ENCODE results near the gene NRXN3. TPM values are rescaled to one million over a fixed set of nuclear protein-coding genes. Genes with fewer than 3 reads are reported as not detected.

Gene NRXN3
- total RNA-seq, 1 experiment from 2014 or later, result not detected

- no peaks in the 10 kb centered on the region for H3K9me3 ChIP-seq (ENCODE audit: control insufficient read depth, insufficient read depth, low read depth, low read length)
- no peaks in the 10 kb centered on the region for H3K4me1 ChIP-seq (ENCODE audit: control insufficient read depth, insufficient read depth, low read length)
- ChIA-PET POLR2A (no interaction called here), CTCF (no interaction called here)
- no TSS peak for BruUV-seq (replicated peaks)
- intact Hi-C loops (cut with micrococcal nuclease; ENCODE audit: unreplicated experiment), result no loop called here
- DNase-seq (ENCODE audit: low read depth, low spot score) (no peak), ATAC-seq (no peak)
- in situ Hi-C loops (cut with HindIII; ENCODE audit: low pct_unique_long_range_greater_than_20kb, low sequenced_read_pairs), result no loop called here
- H3K27ac ChIP-seq (ENCODE audit: low read length), result no peak overlapping the region
- H3K36me3 ChIP-seq (ENCODE audit: control insufficient read depth, insufficient read depth, low read length), result no peaks in the 10 kb centered on the region; the same call in 1 of the 2 replicates
- no peaks in the 10 kb centered on the region for H3K27me3 ChIP-seq (ENCODE audit: control insufficient read depth, insufficient read depth, low read length)
- H3K4me3 ChIP-seq (ENCODE audit: low read depth in 2 of 2, low read length in 2 of 2), result no peak overlapping the region
- TF ChIP-seq CTCF (IDR thresholded peaks at IDR 0.05) (no peak), SIN3A (IDR thresholded peaks at IDR 0.05; ENCODE audit: borderline replicate concordance, insufficient read depth, low read depth, low read length) (no peak), POLR2AphosphoS5 (IDR thresholded peaks at IDR 0.05; ENCODE audit: low read depth, low read length) (no peak), REST (IDR thresholded peaks at IDR 0.05; ENCODE audit: insufficient read depth in 1 of 2, low read depth in 2 of 2, low read length in 1 of 2) (no peak), TCF7L2 (IDR thresholded peaks at IDR 0.05; ENCODE audit: low read depth, low read length) (no peak)
Observed at GRCh38 chr14:79467835-79468234, 1297.7 kb downstream of the NRXN3 start.

GRCh38 chr14:79468486-79468885, 1298.3 kb downstream of the NRXN3 start:
- Histone ChIP-seq H3K4me3 (ENCODE audit: low read depth in 2 of 2, low read length in 2 of 2) (no peak overlapping the region), H3K27me3 (ENCODE audit: control insufficient read depth, insufficient read depth, low read length) (no peaks in the 10 kb centered on the region), H3K27ac (ENCODE audit: low read length) (no peak overlapping the region), H3K9me3 (ENCODE audit: control insufficient read depth, insufficient read depth, low read depth, low read length) (no peaks in the 10 kb centered on the region), H3K4me1 (ENCODE audit: control insufficient read depth, insufficient read depth, low read length) (no peaks in the 10 kb centered on the region), H3K36me3 (ENCODE audit: control insufficient read depth, insufficient read depth, low read length) (no peaks in the 10 kb centered on the region; the same call in 1 of the 2 replicates)
- TF ChIP-seq POLR2AphosphoS5 (IDR thresholded peaks at IDR 0.05; ENCODE audit: low read depth, low read length) (no peak), SIN3A (IDR thresholded peaks at IDR 0.05; ENCODE audit: borderline replicate concordance, insufficient read depth, low read depth, low read length) (no peak)
- ChIA-PET POLR2A (no interaction called here), CTCF (no interaction called here)
- DNase-seq (ENCODE audit: low read depth, low spot score), result no peak
- no TSS peak for BruUV-seq (replicated peaks)
- in situ Hi-C loops (cut with HindIII; ENCODE audit: low pct_unique_long_range_greater_than_20kb, low sequenced_read_pairs) (no loop called here), intact Hi-C loops (cut with micrococcal nuclease; ENCODE audit: unreplicated experiment) (no loop called here)
- no peak for ATAC-seq

- Histone ChIP-seq H3K27me3 (ENCODE audit: control insufficient read depth, insufficient read depth, low read length) (no peaks in the 10 kb centered on the region), H3K4me3 (ENCODE audit: low read depth in 2 of 2, low read length in 2 of 2) (no peak overlapping the region), H3K36me3 (ENCODE audit: control insufficient read depth, insufficient read depth, low read length) (no peaks in the 10 kb centered on the region), H3K4me1 (ENCODE audit: control insufficient read depth, insufficient read depth, low read length) (no peaks in the 10 kb centered on the region), H3K9me3 (ENCODE audit: control insufficient read depth, insufficient read depth, low read depth, low read length) (no peaks in the 10 kb centered on the region), H3K27ac (ENCODE audit: low read length) (no peak overlapping the region)
- BruUV-seq (replicated peaks), result no TSS peak
- ChIA-PET POLR2A (no interaction called here), CTCF (no interaction called here)
- ATAC-seq, result no peak
- intact Hi-C loops (cut with micrococcal nuclease; ENCODE audit: unreplicated experiment), result no loop called here
- in situ Hi-C loops (cut with HindIII; ENCODE audit: low pct_unique_long_range_greater_than_20kb, low sequenced_read_pairs), result no loop called here
- TF ChIP-seq SIN3A (IDR thresholded peaks at IDR 0.05; ENCODE audit: borderline replicate concordance, insufficient read depth, low read depth, low read length) (no peak), POLR2AphosphoS5 (IDR thresholded peaks at IDR 0.05; ENCODE audit: low read depth, low read length) (no peak), TCF7L2 (IDR thresholded peaks at IDR 0.05; ENCODE audit: low read depth, low read length) (no peak), REST (IDR thresholded peaks at IDR 0.05; ENCODE audit: insufficient read depth in 1 of 2, low read depth in 2 of 2, low read length in 1 of 2) (no peak), CTCF (IDR thresholded peaks at IDR 0.05) (no peak)
- no peak for DNase-seq (ENCODE audit: low read depth, low spot score)
Observed at GRCh38 chr14:79473651-79474050, 1303.5 kb downstream of the NRXN3 start.

Data from Panc1 (cell line).